K562 (cell line): Measurements from ENCODE around the gene SLC6A13.

Experiments
- CREM ChIP-seq: IDR thresholded peaks from 2 replicates; pipeline ENCODE4 v1.6.1; 2014; ENCODE audit warnings: antibody characterized with exemption, low read depth
- DIDO1 ChIP-seq: fragments of 450-650 bp; IDR thresholded peaks from 2 replicates; pipeline ENCODE4 v1.6.1; 2016; ENCODE audit warnings: low read depth, missing biosample characterization, missing genetic modification characterization
- ERF ChIP-seq: fragments of 450-650 bp; formaldehyde crosslinking; IDR thresholded peaks from 2 replicates; pipeline ENCODE4 v1.4.0; 2020; ENCODE audit warnings: mild to moderate bottlenecking, mixed read lengths
- HNRNPL ChIP-seq: fragments of 200-400 bp; formaldehyde crosslinking; IDR thresholded peaks from 2 replicates; pipeline ENCODE4 v1.6.1; 2017; ENCODE audit warnings: low read depth, mild to moderate bottlenecking, low read length
- NBN ChIP-seq: fragments of 450-650 bp; IDR thresholded peaks from 2 replicates; pipeline ENCODE4 v1.6.1; 2016; ENCODE audit warnings: low read depth, mild to moderate bottlenecking
- ZNF431 ChIP-seq: sonication (generic); formaldehyde crosslinking; IDR thresholded peaks from 2 replicates; pipeline ENCODE4 v1.8.0; 2022; ENCODE audit warnings: mild to moderate bottlenecking, missing genetic modification reagents
- TF ChIP-seq, protein P1 (sequence below), 3 experiments: IDR thresholded peaks in 2 of 3; conservative IDR thresholded peaks in 1 of 3; 2 replicates each; pipeline ENCODE4 v1.5.1; 2011 to 2012; ENCODE audit warnings: low read length in 3 of 3, mild to moderate bottlenecking in 3 of 3, control low read depth in 2 of 3, improper control_type of control experiment in 1 of 3, inconsistent platforms in 1 of 3, low read depth in 1 of 3, mixed read lengths in 1 of 3, moderate library complexity in 1 of 3; ENCODE audit not compliant: insufficient read depth in 2 of 3

DNA sequence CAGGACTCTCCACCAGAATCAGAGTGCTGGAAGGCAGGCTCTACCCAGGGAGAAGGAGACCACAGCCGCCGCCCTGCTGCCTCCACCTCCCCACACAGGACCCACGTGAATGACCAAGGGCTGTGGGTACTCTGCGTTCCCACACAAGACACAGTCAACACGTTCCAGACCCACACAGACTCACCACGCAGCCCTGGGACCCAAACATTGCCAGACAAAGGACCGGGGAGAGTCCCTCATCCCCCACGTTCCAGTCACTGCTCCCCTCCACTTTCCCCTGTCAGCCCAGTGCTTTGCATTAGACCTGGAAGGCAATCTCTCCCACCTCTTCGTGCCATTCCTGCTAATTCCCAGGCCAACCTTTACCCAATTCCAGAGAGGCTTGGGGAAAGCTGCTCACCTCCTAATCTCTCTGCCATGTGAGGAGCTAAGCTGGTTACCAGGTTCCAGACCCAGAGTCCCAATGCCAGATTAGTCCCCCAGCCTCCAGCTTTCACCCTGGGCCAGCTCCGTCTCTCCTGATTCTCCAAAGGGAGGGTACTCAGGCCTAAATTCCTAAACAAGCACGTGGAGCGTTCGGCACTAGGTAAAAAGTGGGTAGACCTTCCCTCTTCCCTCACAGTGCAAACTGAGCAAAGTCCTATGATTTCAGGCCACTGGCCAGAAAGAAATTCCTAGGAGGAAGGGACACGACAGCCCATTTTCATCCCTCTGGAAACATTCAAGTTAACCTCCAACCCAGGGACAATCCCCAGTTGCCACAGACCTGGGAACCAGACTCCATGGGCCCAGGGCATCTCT, 4.9 kb downstream of the SLC6A13 start:
- TF ChIP-seq ERF (CRISPR knock-in tag) (no peak), HNRNPL (no peak), ZNF431 (CRISPR knock-in tag) (no peak), NBN (no peak), CREM (no peak), DIDO1 (tag) (no peak)
- TF ChIP-seq, protein P1, sequence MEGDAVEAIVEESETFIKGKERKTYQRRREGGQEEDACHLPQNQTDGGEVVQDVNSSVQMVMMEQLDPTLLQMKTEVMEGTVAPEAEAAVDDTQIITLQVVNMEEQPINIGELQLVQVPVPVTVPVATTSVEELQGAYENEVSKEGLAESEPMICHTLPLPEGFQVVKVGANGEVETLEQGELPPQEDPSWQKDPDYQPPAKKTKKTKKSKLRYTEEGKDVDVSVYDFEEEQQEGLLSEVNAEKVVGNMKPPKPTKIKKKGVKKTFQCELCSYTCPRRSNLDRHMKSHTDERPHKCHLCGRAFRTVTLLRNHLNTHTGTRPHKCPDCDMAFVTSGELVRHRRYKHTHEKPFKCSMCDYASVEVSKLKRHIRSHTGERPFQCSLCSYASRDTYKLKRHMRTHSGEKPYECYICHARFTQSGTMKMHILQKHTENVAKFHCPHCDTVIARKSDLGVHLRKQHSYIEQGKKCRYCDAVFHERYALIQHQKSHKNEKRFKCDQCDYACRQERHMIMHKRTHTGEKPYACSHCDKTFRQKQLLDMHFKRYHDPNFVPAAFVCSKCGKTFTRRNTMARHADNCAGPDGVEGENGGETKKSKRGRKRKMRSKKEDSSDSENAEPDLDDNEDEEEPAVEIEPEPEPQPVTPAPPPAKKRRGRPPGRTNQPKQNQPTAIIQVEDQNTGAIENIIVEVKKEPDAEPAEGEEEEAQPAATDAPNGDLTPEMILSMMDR (IDR thresholded peaks at IDR 0.05 in 2 of 3, conservative IDR thresholded peaks at IDR 0.05 in 1 of 3; ENCODE audit: insufficient read depth in 2 of 3, low read depth in 1 of 3, low read length in 3 of 3), result no peak
